PC-9 (cell line): ENCODE data around the gene CDC42BPG.

Experiments
- CTCF ChIP-seq: fragments of 200-600 bp; sonication (generic); conservative IDR thresholded peaks from 2 replicates; pipeline ENCODE4 v1.6.1; 2017; ENCODE audit warnings: mixed run types, antibody characterized with exemption, mild to moderate bottlenecking, moderate library complexity
- EZH2 ChIP-seq: fragments of 200-600 bp; sonication (generic); IDR thresholded peaks from 2 replicates; pipeline ENCODE4 v1.8.0; 2017; ENCODE audit warnings: antibody characterized with exemption, low read depth

GRCh38 chr11:64790205-64791095 is 54.0 kb downstream of the CDC42BPG start:
- no peak for TF ChIP-seq CTCF
- no peak for TF ChIP-seq EZH2
